Measurements from ENCODE around the gene C2CD4C.

DNA sequence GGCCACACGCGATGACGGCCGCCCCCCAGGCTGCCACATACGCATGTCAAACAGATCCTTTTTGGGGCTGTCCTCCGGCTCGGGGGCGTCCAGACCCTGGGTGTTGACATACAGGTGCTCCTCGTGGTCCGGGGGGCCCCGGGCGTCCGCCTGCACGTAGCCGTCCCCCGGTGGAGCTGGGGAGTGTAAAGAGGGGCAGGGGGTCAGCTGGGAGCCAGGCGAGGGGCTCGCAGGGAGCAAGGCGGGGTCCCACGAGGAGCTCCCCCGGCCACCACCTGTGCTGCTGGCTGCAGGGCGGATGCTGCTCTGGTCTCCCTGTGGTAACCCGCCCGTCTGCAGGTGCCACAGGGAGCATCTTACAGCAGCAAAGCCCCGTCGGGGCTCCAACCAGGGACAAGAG, 16.1 kb upstream of the C2CD4C start:
- TF ChIP-seq, protein P1, sequence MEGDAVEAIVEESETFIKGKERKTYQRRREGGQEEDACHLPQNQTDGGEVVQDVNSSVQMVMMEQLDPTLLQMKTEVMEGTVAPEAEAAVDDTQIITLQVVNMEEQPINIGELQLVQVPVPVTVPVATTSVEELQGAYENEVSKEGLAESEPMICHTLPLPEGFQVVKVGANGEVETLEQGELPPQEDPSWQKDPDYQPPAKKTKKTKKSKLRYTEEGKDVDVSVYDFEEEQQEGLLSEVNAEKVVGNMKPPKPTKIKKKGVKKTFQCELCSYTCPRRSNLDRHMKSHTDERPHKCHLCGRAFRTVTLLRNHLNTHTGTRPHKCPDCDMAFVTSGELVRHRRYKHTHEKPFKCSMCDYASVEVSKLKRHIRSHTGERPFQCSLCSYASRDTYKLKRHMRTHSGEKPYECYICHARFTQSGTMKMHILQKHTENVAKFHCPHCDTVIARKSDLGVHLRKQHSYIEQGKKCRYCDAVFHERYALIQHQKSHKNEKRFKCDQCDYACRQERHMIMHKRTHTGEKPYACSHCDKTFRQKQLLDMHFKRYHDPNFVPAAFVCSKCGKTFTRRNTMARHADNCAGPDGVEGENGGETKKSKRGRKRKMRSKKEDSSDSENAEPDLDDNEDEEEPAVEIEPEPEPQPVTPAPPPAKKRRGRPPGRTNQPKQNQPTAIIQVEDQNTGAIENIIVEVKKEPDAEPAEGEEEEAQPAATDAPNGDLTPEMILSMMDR (IDR thresholded peaks at IDR 0.05): no peak
- TF ChIP-seq POLR2AphosphoS5 (IDR thresholded peaks at IDR 0.05; ENCODE audit: low read depth, low read length): no peak
